IMR-90 (cell line): Measurements from ENCODE around the gene TMEM179. TPM values are rescaled to one million over a fixed set of nuclear protein-coding genes. Genes with fewer than 3 reads are reported as not detected.

Experiments used
- ATAC-seq: fragments of 200-7000 bp; cut with Tn5 transposase; 2 replicates; pipeline ENCODE4 v1.9.1; 2020; ENCODE audit warnings: low read depth, mild to moderate bottlenecking, moderate library complexity
- BruUV-seq: library from RNA; stranded (reverse); fragments of 400-500 nt; replicated peaks from 2 replicates; lab custom pipeline; 2021; lab: Mats Ljungman, UMichigan
- CTCF ChIA-PET: fragments of 300-600 bp; formaldehyde crosslinking; extraction: SDS; loops from one replicate; lab custom pipeline; 2021; ENCODE audit warnings: antibody characterized with exemption; lab: Yijun Ruan, JAX
- POLR2A ChIA-PET: fragments of 300-600 bp; sonication (Branson Sonifier 250); formaldehyde crosslinking; loops from one replicate; lab custom pipeline; 2022; ENCODE audit warnings: antibody characterized with exemption; ENCODE audit not compliant: unreplicated experiment; lab: Charles Lee
- DNase-seq: peaks from one replicate; pipeline ENCODE4 v3.0.0; 2013
- H2AFZ ChIP-seq: replicated peaks from 2 replicates; pipeline ENCODE3; 2013; ENCODE audit warnings: low read length, mild to moderate bottlenecking; ENCODE audit not compliant: poor library complexity
- H2AK5ac ChIP-seq: 2 replicates; pipeline ENCODE4 v1.6.1; 2013; ENCODE audit warnings: low read depth, low read length, inconsistent platforms
- H2AK9ac ChIP-seq: replicated peaks from 2 replicates; pipeline ENCODE3; 2013; ENCODE audit warnings: mild to moderate bottlenecking, low read depth, low read length, moderate library complexity; ENCODE audit not compliant: poor library complexity
- H2BK120ac ChIP-seq: 2 replicates; pipeline ENCODE4 v1.6.1; 2013; ENCODE audit warnings: low read depth, low read length, inconsistent platforms
- H2BK15ac ChIP-seq: 3 replicates; pipeline ENCODE4 v1.6.1; 2013; ENCODE audit warnings: low read depth, low read length, inconsistent platforms
- H2BK20ac ChIP-seq: 2 replicates; pipeline ENCODE4 v1.6.1; 2013; ENCODE audit warnings: low read depth, mild to moderate bottlenecking, inconsistent platforms, low read length, moderate library complexity
- H2BK5ac ChIP-seq: 2 replicates; pipeline ENCODE4 v1.6.1; 2013; ENCODE audit warnings: mild to moderate bottlenecking, low read depth, low read length, inconsistent platforms; ENCODE audit not compliant: poor library complexity, severe bottlenecking
- H3K14ac ChIP-seq: replicated peaks from 2 replicates; pipeline ENCODE4 v1.6.1; 2013; ENCODE audit warnings: low read depth, low read length, inconsistent platforms
- H3K18ac ChIP-seq: 2 replicates; pipeline ENCODE4 v1.6.1; 2013; ENCODE audit warnings: low read depth, low read length, control low read depth
- H3K23ac ChIP-seq: 2 replicates; pipeline ENCODE4 v1.6.1; 2013; ENCODE audit warnings: low read depth, low read length, inconsistent platforms
- H3K27ac ChIP-seq: 2 replicates; pipeline ENCODE4 v1.5.1; 2013; ENCODE audit warnings: mild to moderate bottlenecking, control low read depth, low read length; ENCODE audit not compliant: insufficient read depth
- H3K27me3 ChIP-seq: 2 replicates; pipeline ENCODE4 v1.6.1; 2013; ENCODE audit warnings: low read length; ENCODE audit not compliant: control insufficient read depth, insufficient read depth
- H3K36me3 ChIP-seq: 2 replicates; pipeline ENCODE4 v1.6.1; 2013; ENCODE audit warnings: low read length, mixed read lengths; ENCODE audit not compliant: control insufficient read depth, insufficient read depth
- H3K4ac ChIP-seq: 2 replicates; pipeline ENCODE4 v1.6.1; 2013; ENCODE audit warnings: low read depth, low read length, inconsistent platforms
- H3K4me1 ChIP-seq: 2 replicates; pipeline ENCODE4 v1.6.1; 2013; ENCODE audit warnings: low read length, mixed read lengths; ENCODE audit not compliant: control insufficient read depth, insufficient read depth
- H3K4me2 ChIP-seq: 2 replicates; pipeline ENCODE4 v1.6.1; 2013; ENCODE audit warnings: low read depth, mild to moderate bottlenecking, control low read depth, low read length, moderate library complexity
- H3K4me3 ChIP-seq: 2 replicates; pipeline ENCODE4 v1.5.1; 2013; ENCODE audit warnings: low read depth, mild to moderate bottlenecking, control low read depth, low read length, moderate library complexity; ENCODE audit not compliant: insufficient read depth
- H3K56ac ChIP-seq: 2 replicates; pipeline ENCODE4 v1.6.1; 2013; ENCODE audit warnings: low read length, inconsistent platforms; ENCODE audit not compliant: insufficient read depth; ENCODE audit errors: extremely low read depth
- H3K79me1 ChIP-seq, 2 experiments: 2 replicates each; pipeline ENCODE4 v1.6.1; 2013; ENCODE audit warnings: low read length in 2 of 2, inconsistent platforms in 1 of 2, low read depth in 1 of 2
- H3K9ac ChIP-seq: 2 replicates; pipeline ENCODE4 v1.6.1; 2013; ENCODE audit warnings: low read depth, low read length, control low read depth
- H3K9me1 ChIP-seq: 2 replicates; pipeline ENCODE4 v1.6.1; 2013; ENCODE audit warnings: low read length, inconsistent platforms; ENCODE audit not compliant: insufficient read depth
- H3K9me3 ChIP-seq: 2 replicates; pipeline ENCODE4 v1.6.1; 2013; ENCODE audit warnings: low read length; ENCODE audit not compliant: control insufficient read depth, insufficient read depth
- H4K20me1 ChIP-seq: 2 replicates; pipeline ENCODE4 v1.6.1; 2013; ENCODE audit warnings: low read length, inconsistent platforms; ENCODE audit not compliant: insufficient read depth
- H4K5ac ChIP-seq: 2 replicates; pipeline ENCODE4 v1.6.1; 2013; ENCODE audit warnings: mild to moderate bottlenecking, low read depth, low read length, control low read depth
- H4K8ac ChIP-seq, 2 experiments: 2 replicates each; pipeline ENCODE4 v1.6.1; 2013; ENCODE audit warnings: low read depth in 2 of 2, low read length in 2 of 2, control low read depth in 1 of 2, inconsistent platforms in 1 of 2
- H4K91ac ChIP-seq: 2 replicates; pipeline ENCODE4 v1.6.1; 2013; ENCODE audit warnings: low read depth, low read length, inconsistent platforms; ENCODE audit not compliant: insufficient read depth
- BHLHE40 ChIP-seq: fragments of 150-350 bp; IDR thresholded peaks from 2 replicates; pipeline ENCODE4 v1.6.1; 2016; ENCODE audit warnings: mild to moderate bottlenecking, low read depth, low read length
- CEBPB ChIP-seq: IDR thresholded peaks from 2 replicates; pipeline ENCODE4 v1.6.1; 2012; ENCODE audit warnings: low read depth, low read length, improper control_type of control experiment
- ELK1 ChIP-seq: fragments of 150-350 bp; IDR thresholded peaks from 2 replicates; pipeline ENCODE4 v1.6.1; 2016; ENCODE audit warnings: low read depth, mild to moderate bottlenecking, low read length, moderate library complexity, borderline replicate concordance
- FOS ChIP-seq: fragments of 150-350 bp; IDR thresholded peaks from 2 replicates; pipeline ENCODE4 v1.6.1; 2016; ENCODE audit warnings: low read depth, low read length
- MAFK ChIP-seq: IDR thresholded peaks from 2 replicates; pipeline ENCODE4 v1.6.1; 2012; ENCODE audit warnings: low read depth, low read length, improper control_type of control experiment
- MAZ ChIP-seq: IDR thresholded peaks from 2 replicates; pipeline ENCODE4 v1.6.1; 2012; ENCODE audit warnings: low read depth, mild to moderate bottlenecking, low read length, improper control_type of control experiment, moderate library complexity, borderline replicate concordance
- MXI1 ChIP-seq: IDR thresholded peaks from 2 replicates; pipeline ENCODE4 v1.6.1; 2012; ENCODE audit warnings: low read depth, mild to moderate bottlenecking, low read length, moderate library complexity, borderline replicate concordance
- NFE2L2 ChIP-seq: fragments of 150-350 bp; IDR thresholded peaks from 2 replicates; pipeline ENCODE4 v1.6.1; 2016; ENCODE audit warnings: low read depth, mild to moderate bottlenecking, low read length
- POLR2A ChIP-seq: IDR thresholded peaks from 2 replicates; pipeline ENCODE4 v1.6.1; 2012; ENCODE audit warnings: mild to moderate bottlenecking, low read depth, low read length
- RAD21 ChIP-seq: IDR thresholded peaks from 2 replicates; pipeline ENCODE4 v1.6.1; 2012; ENCODE audit warnings: low read length, improper control_type of control experiment
- RCOR1 ChIP-seq: IDR thresholded peaks from 2 replicates; pipeline ENCODE4 v1.6.1; 2012; ENCODE audit warnings: mild to moderate bottlenecking, low read length, improper control_type of control experiment; ENCODE audit not compliant: insufficient replicate concordance
- RFX5 ChIP-seq: IDR thresholded peaks from 2 replicates; pipeline ENCODE4 v1.8.0; 2012; ENCODE audit warnings: low read depth, mild to moderate bottlenecking, low read length, moderate library complexity
- SMC3 ChIP-seq: fragments of 150-350 bp; IDR thresholded peaks from 2 replicates; pipeline ENCODE4 v1.6.1; 2016; ENCODE audit warnings: low read depth, mild to moderate bottlenecking, antibody characterized with exemption, low read length, moderate library complexity
- WGBS, 2 experiments: methylation state at CpG; one replicate each; pipeline versions ENCODE4 v1.1.5 to v1.1.7; 2013; ENCODE audit warnings: missing lambda C conversion rate in 2 of 2; ENCODE audit not compliant: insufficient read length in 1 of 2; ENCODE audit errors: extremely low coverage in 2 of 2; 5-methylcytosine and 5-hydroxymethylcytosine counted together
- dilution Hi-C: fragments of 300-500 bp; cut with HindIII; formaldehyde crosslinking; loops from one replicate; pipeline ENCODE4 v1.14.3; 2018; ENCODE audit warnings: low sequenced_read_pairs; ENCODE audit not compliant: unreplicated experiment
- in situ Hi-C: fragments of 300-500 bp; cut with MboI; formaldehyde crosslinking; loops from 3 replicates; pipeline ENCODE4 v1.14.3; 2019; ENCODE audit warnings: low sequenced_read_pairs, inconsistent platforms, mixed read lengths
- intact Hi-C: fragments of 100-400 bp; cut with micrococcal nuclease; formaldehyde crosslinking; loops from 2 replicates; pipeline ENCODE4 v1.10.0; 2022
- polyA plus RNA-seq, 3 experiments: library from polyadenylated mRNA; depleted of rRNA; stranded (reverse); fragments of >200 nt; gene quantifications; 2 replicates each; pipeline ENCODE4 v1.2.3, GENCODE V29; 2012; ENCODE audit warnings: low replicate concordance in 1 of 3
- total RNA-seq: library from RNA; depleted of rRNA; stranded (reverse); fragments of >200 nt; gene quantifications from 2 replicates; pipeline ENCODE4 v1.2.3, GENCODE V29; 2012
- TF ChIP-seq, protein P1 (sequence below): fragments of 150-350 bp; IDR thresholded peaks from 2 replicates; pipeline ENCODE4 v1.6.1; 2017; ENCODE audit warnings: mild to moderate bottlenecking, antibody characterized with exemption, low read length, low read depth

TMEM179 gene
- total and polyA plus RNA-seq, 2 of the 4 experiments (the other 2 are of a cell fraction): not detected

DNA sequence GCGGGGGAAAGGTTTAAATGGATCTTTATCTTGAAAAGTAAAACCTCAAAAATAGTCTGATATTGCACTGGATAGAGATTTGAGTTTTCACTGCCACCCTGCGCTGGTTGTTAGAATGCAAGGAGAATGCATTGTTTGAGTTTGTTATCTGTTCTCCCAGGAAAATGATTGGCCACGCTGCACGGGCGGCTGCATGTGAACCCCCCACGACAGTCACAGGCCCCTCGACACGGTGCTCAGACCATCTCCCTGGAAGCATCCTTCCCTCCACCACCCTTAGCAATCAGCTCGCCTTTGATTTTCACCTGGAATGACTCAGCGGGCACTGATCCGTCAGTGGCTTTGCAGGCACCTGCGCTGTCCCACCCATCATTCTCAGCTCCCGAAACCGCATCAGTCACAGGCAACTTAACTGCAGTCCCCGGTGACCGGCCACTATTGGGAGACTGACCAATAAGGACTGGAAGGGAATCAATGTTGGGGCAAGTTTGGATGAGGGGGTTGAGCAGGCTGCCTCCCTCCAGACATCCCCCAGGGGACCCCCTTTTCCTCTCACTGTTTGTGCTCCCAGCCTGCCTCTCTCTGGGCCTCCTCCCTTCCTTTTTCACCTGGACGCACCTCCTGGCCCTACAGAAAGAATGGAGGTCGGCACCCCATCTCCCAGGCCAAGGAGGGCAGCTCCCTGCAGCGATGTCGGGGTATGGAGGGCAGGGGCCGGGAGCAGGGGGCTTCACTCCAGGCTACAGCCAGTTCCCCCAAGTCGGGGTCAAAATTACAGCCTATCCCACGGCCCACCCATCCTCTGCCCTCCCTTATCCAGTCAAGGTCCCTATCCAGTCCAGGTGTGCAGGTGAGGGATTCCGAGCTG lies 53.5 kb downstream of the TMEM179 start (continued):
- TF ChIP-seq NFE2L2: no peak

- DNase-seq: no peak
- POLR2A ChIA-PET: no interaction called here
- dilution Hi-C loops: no loop called here
- no peak for TF ChIP-seq RFX5
- TF ChIP-seq CEBPB: no peak
- TF ChIP-seq MAZ: no peak
- TF ChIP-seq MXI1: no peak
- TF ChIP-seq BHLHE40: no peak
- no peak for TF ChIP-seq FOS
- no peak for TF ChIP-seq MAFK
- TF ChIP-seq RCOR1: no peak
- no peak for TF ChIP-seq ELK1
- no peak for TF ChIP-seq POLR2A
- TF ChIP-seq, protein P1, sequence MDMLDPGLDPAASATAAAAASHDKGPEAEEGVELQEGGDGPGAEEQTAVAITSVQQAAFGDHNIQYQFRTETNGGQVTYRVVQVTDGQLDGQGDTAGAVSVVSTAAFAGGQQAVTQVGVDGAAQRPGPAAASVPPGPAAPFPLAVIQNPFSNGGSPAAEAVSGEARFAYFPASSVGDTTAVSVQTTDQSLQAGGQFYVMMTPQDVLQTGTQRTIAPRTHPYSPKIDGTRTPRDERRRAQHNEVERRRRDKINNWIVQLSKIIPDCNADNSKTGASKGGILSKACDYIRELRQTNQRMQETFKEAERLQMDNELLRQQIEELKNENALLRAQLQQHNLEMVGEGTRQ: no peak
- no peak for TF ChIP-seq SMC3
- no peak for TF ChIP-seq RAD21
Measured at GRCh38 chr14:104550340-104550860, 54.2 kb downstream of the TMEM179 start.

More at GRCh38 chr14:104550340-104550860, 54.2 kb downstream of the TMEM179 start:
- Histone ChIP-seq H3K9ac (no peak overlapping the region), H2AFZ (no peak overlapping the region), H4K20me1 (no peaks in the 10 kb centered on the region), H3K4me3 (no peak overlapping the region), H2BK5ac (no peak overlapping the region), H3K56ac (no peak overlapping the region), H2BK20ac (no peak overlapping the region), H3K27ac (no peak overlapping the region), H4K91ac (no peak overlapping the region), H3K14ac (no peak overlapping the region), H3K36me3 (no peaks in the 10 kb centered on the region), H3K4me1 (no peaks in the 10 kb centered on the region), H2BK15ac (no peak overlapping the region), H3K27me3 (peaks cover 8% of the 10 kb centered on the region; the same call in 1 of the 2 replicates), H3K9me1 (no peaks in the 10 kb centered on the region), H4K5ac (no peak overlapping the region), H3K4ac (no peak overlapping the region), H3K4me2 (no peak overlapping the region), H2AK9ac (no peak overlapping the region), H3K18ac (no peak overlapping the region), H4K8ac (no peak overlapping the region), H3K9me3 (no peaks in the 10 kb centered on the region), H3K23ac (no peak overlapping the region), H3K79me1 (no peaks in the 10 kb centered on the region), H2AK5ac (no peak overlapping the region), H2BK120ac (no peak overlapping the region)
- no TSS peak for BruUV-seq
- in situ Hi-C loops: loop anchor here (25.0 kb wide), 1 partner anchor 463 kb away; the partner anchor contains the start of gene ASPG
- intact Hi-C loops: no loop called here
- CTCF ChIA-PET: no interaction called here
- WGBS, 2 experiments: 58% methylated on average over 4 of the region's 13 CpGs; no CpG with 5 or more reads in 1 of the 2 experiments
- no peak for ATAC-seq
